HEK293 (cell line): ENCODE data around the gene SPATA2L.

Experiments used
- BCL11A ChIP-seq: fragments of 450-650 bp; formaldehyde crosslinking; IDR thresholded peaks from 2 replicates; pipeline ENCODE4 v1.5.1; 2016; ENCODE audit warnings: low read depth, missing biosample characterization, missing genetic modification characterization
- BCL6B ChIP-seq: fragments of 450-650 bp; formaldehyde crosslinking; IDR thresholded peaks from 2 replicates; pipeline ENCODE4 v1.5.1; 2017; ENCODE audit warnings: missing biosample characterization, missing genetic modification characterization
- EGR2 ChIP-seq: fragments of 450-650 bp; formaldehyde crosslinking; IDR thresholded peaks from 2 replicates; pipeline ENCODE4 v1.5.1; 2016; ENCODE audit warnings: low read depth, missing biosample characterization, missing genetic modification characterization
- HIC1 ChIP-seq: fragments of 450-650 bp; formaldehyde crosslinking; IDR thresholded peaks from 2 replicates; pipeline ENCODE4 v1.5.1; 2016; ENCODE audit warnings: missing biosample characterization, missing genetic modification characterization
- HOXD13 ChIP-seq: sonication (generic); formaldehyde crosslinking; IDR thresholded peaks from 2 replicates; pipeline ENCODE4 v1.8.0; 2022; ENCODE audit warnings: missing genetic modification reagents, borderline replicate concordance
- KLF1 ChIP-seq: fragments of 450-650 bp; formaldehyde crosslinking; IDR thresholded peaks from 2 replicates; pipeline ENCODE4 v1.5.1; 2016; ENCODE audit warnings: missing biosample characterization, missing genetic modification characterization
- KLF17 ChIP-seq: fragments of 450-650 bp; formaldehyde crosslinking; IDR thresholded peaks from 2 replicates; pipeline ENCODE4 v1.5.1; 2016; ENCODE audit warnings: missing biosample characterization, missing genetic modification characterization
- MYNN ChIP-seq: fragments of 450-650 bp; formaldehyde crosslinking; IDR thresholded peaks from 2 replicates; pipeline ENCODE4 v1.5.1; 2016; ENCODE audit warnings: missing biosample characterization, missing genetic modification characterization, borderline replicate concordance
- PRDM1 ChIP-seq: fragments of 450-650 bp; formaldehyde crosslinking; IDR thresholded peaks from 2 replicates; pipeline ENCODE4; 2016; ENCODE audit warnings: missing biosample characterization, missing genetic modification characterization
- SALL2 ChIP-seq: fragments of 450-650 bp; formaldehyde crosslinking; IDR thresholded peaks from 2 replicates; pipeline ENCODE4 v1.5.0; 2017; ENCODE audit warnings: missing biosample characterization, mild to moderate bottlenecking, missing genetic modification characterization, borderline replicate concordance
- YY1 ChIP-seq: fragments of 450-650 bp; formaldehyde crosslinking; IDR thresholded peaks from 2 replicates; pipeline ENCODE4 v1.5.1; 2018; ENCODE audit warnings: missing biosample characterization, missing genetic modification characterization
- ZFP37 ChIP-seq: fragments of 450-650 bp; formaldehyde crosslinking; IDR thresholded peaks from 2 replicates; pipeline ENCODE4 v1.5.1; 2016; ENCODE audit warnings: missing biosample characterization, missing genetic modification characterization
- ZNF114 ChIP-seq: fragments of 450-650 bp; formaldehyde crosslinking; IDR thresholded peaks from 2 replicates; pipeline ENCODE4 v1.5.0; 2017; ENCODE audit warnings: missing biosample characterization, missing genetic modification characterization
- ZNF146 ChIP-seq: fragments of 450-650 bp; formaldehyde crosslinking; IDR thresholded peaks from 2 replicates; pipeline ENCODE4 v1.5.1; 2016; ENCODE audit warnings: missing biosample characterization, missing genetic modification characterization
- ZNF184 ChIP-seq: fragments of 450-650 bp; IDR thresholded peaks from 2 replicates; pipeline ENCODE4 v1.5.1; 2018; ENCODE audit warnings: missing biosample characterization, mild to moderate bottlenecking, missing genetic modification characterization
- ZNF2 ChIP-seq: fragments of 450-650 bp; formaldehyde crosslinking; IDR thresholded peaks from 2 replicates; pipeline ENCODE4 v1.5.1; 2016; ENCODE audit warnings: missing biosample characterization, missing genetic modification characterization
- ZNF211 ChIP-seq: fragments of 450-650 bp; formaldehyde crosslinking; IDR thresholded peaks from 2 replicates; pipeline ENCODE4 v1.5.1; 2016; ENCODE audit warnings: low read depth, missing biosample characterization, missing genetic modification characterization
- ZNF223 ChIP-seq: fragments of 450-650 bp; formaldehyde crosslinking; IDR thresholded peaks from 2 replicates; pipeline ENCODE4 v1.5.1; 2016; ENCODE audit warnings: missing biosample characterization, missing genetic modification characterization
- ZNF248 ChIP-seq: fragments of 450-650 bp; formaldehyde crosslinking; IDR thresholded peaks from 2 replicates; pipeline ENCODE4 v1.5.1; 2017; ENCODE audit warnings: missing biosample characterization, missing genetic modification characterization
- ZNF26 ChIP-seq: fragments of 450-650 bp; formaldehyde crosslinking; IDR thresholded peaks from 2 replicates; pipeline ENCODE4 v1.5.1; 2016; ENCODE audit warnings: missing biosample characterization, missing genetic modification characterization
- ZNF404 ChIP-seq: fragments of 450-650 bp; formaldehyde crosslinking; IDR thresholded peaks from 2 replicates; pipeline ENCODE4 v1.5.1; 2017; ENCODE audit warnings: missing biosample characterization, missing genetic modification characterization
- ZNF423 ChIP-seq: fragments of 450-650 bp; formaldehyde crosslinking; IDR thresholded peaks from 2 replicates; pipeline ENCODE4 v1.5.1; 2016; ENCODE audit warnings: missing biosample characterization, missing genetic modification characterization
- ZNF433 ChIP-seq: fragments of 450-650 bp; formaldehyde crosslinking; IDR thresholded peaks from 2 replicates; pipeline ENCODE4 v1.5.1; 2016; ENCODE audit warnings: missing biosample characterization, missing genetic modification characterization, low read depth
- ZNF48 ChIP-seq: fragments of 450-650 bp; formaldehyde crosslinking; IDR thresholded peaks from 2 replicates; pipeline ENCODE4 v1.5.1; 2016; ENCODE audit warnings: missing biosample characterization, missing genetic modification characterization
- ZNF521 ChIP-seq: fragments of 450-650 bp; formaldehyde crosslinking; IDR thresholded peaks from 2 replicates; pipeline ENCODE4 v1.5.1; 2017; ENCODE audit warnings: missing biosample characterization, mild to moderate bottlenecking, missing genetic modification characterization
- ZNF530 ChIP-seq: fragments of 450-650 bp; formaldehyde crosslinking; IDR thresholded peaks from 2 replicates; pipeline ENCODE4 v1.5.1; 2016; ENCODE audit warnings: low read depth, missing biosample characterization, missing genetic modification characterization
- ZNF580 ChIP-seq: fragments of 450-650 bp; formaldehyde crosslinking; IDR thresholded peaks from 2 replicates; pipeline ENCODE4 v1.5.1; 2016; ENCODE audit warnings: missing biosample characterization, missing genetic modification characterization
- ZNF600 ChIP-seq: fragments of 450-650 bp; formaldehyde crosslinking; IDR thresholded peaks from 2 replicates; pipeline ENCODE4 v1.5.1; 2016; ENCODE audit warnings: missing biosample characterization, missing genetic modification characterization
- ZNF645 ChIP-seq: fragments of 450-650 bp; formaldehyde crosslinking; IDR thresholded peaks from 2 replicates; pipeline ENCODE4; 2016; ENCODE audit warnings: missing biosample characterization, missing genetic modification characterization
- ZNF701 ChIP-seq: fragments of 450-650 bp; formaldehyde crosslinking; IDR thresholded peaks from 2 replicates; pipeline ENCODE4 v1.5.1; 2016; ENCODE audit warnings: missing biosample characterization, missing genetic modification characterization
- ZNF76 ChIP-seq: fragments of 450-650 bp; formaldehyde crosslinking; IDR thresholded peaks from 2 replicates; pipeline ENCODE4; 2016; ENCODE audit warnings: low read depth, missing biosample characterization, missing genetic modification characterization, borderline replicate concordance
- ZNF777 ChIP-seq: fragments of 450-650 bp; formaldehyde crosslinking; IDR thresholded peaks from 2 replicates; pipeline ENCODE4 v1.5.1; 2017; ENCODE audit warnings: missing biosample characterization, missing genetic modification characterization, borderline replicate concordance
- ZNF792 ChIP-seq: fragments of 450-650 bp; formaldehyde crosslinking; IDR thresholded peaks from 2 replicates; pipeline ENCODE4 v1.5.1; 2016; ENCODE audit warnings: missing biosample characterization, missing genetic modification characterization
- ZNF843 ChIP-seq: fragments of 450-650 bp; formaldehyde crosslinking; IDR thresholded peaks from 2 replicates; pipeline ENCODE4 v1.5.1; 2016; ENCODE audit warnings: missing biosample characterization, missing genetic modification characterization
- ZSCAN16 ChIP-seq: fragments of 450-650 bp; formaldehyde crosslinking; IDR thresholded peaks from 2 replicates; pipeline ENCODE4 v1.5.1; 2016; ENCODE audit warnings: missing biosample characterization, missing genetic modification characterization

The SPATA2L gene

GRCh38 chr16:89700100-89700648, 1.3 kb downstream of the SPATA2L start (continued):
- TF ChIP-seq ZNF530, result no peak
- peak; percentile 87 for TF ChIP-seq HIC1 (tag by site-specific recombination)
- TF ChIP-seq ZNF26 (tag by site-specific recombination), result no peak
- TF ChIP-seq BCL11A (tag by site-specific recombination), result peak; percentile 84; the same call in 1 of the 2 replicates
- TF ChIP-seq ZNF645 (tag by site-specific recombination), result no peak
- TF ChIP-seq ZNF433 (tag by site-specific recombination), result no peak
- no peak for TF ChIP-seq ZNF223 (tag by site-specific recombination)
- TF ChIP-seq KLF1, result peak; percentile 86
- no peak for TF ChIP-seq YY1 (tag by site-specific recombination)
- no peak for TF ChIP-seq SALL2
- no peak for TF ChIP-seq ZNF404 (tag by site-specific recombination)
- TF ChIP-seq ZNF184 (tag by site-specific recombination), result no peak
- TF ChIP-seq ZNF423, result 0 out of 2 replicates have a peak, but pooled peaks have one; percentile 43
- TF ChIP-seq ZSCAN16, result no peak
- TF ChIP-seq KLF17, result peak; percentile 94
- TF ChIP-seq ZNF211, result no peak
- TF ChIP-seq ZNF843 (tag by site-specific recombination), result peak; percentile 79
- TF ChIP-seq ZNF701 (tag by site-specific recombination), result no peak
- peak; percentile 82 for TF ChIP-seq PRDM1 (tag by site-specific recombination)
- TF ChIP-seq ZNF114, result no peak
- no peak for TF ChIP-seq BCL6B
- no peak for TF ChIP-seq ZNF777 (tag by site-specific recombination)
- TF ChIP-seq ZNF48 (tag by site-specific recombination), result no peak
- no peak for TF ChIP-seq HOXD13 (CRISPR knock-in tag)
- 0 out of 2 replicates have a peak, but pooled peaks have one; percentile 31 for TF ChIP-seq ZNF580 (tag by site-specific recombination)
- TF ChIP-seq ZNF146 (tag by site-specific recombination), result no peak
- no peak for TF ChIP-seq ZNF792 (tag by site-specific recombination)
- TF ChIP-seq EGR2, result peak; percentile 91
- no peak for TF ChIP-seq ZFP37
- TF ChIP-seq ZNF2 (tag by site-specific recombination), result peak; percentile 49; the same call in 1 of the 2 replicates
- peak; percentile 74; the same call in 1 of the 2 replicates for TF ChIP-seq ZNF76 (tag by site-specific recombination)
- TF ChIP-seq ZNF600, result 0 out of 2 replicates have a peak, but pooled peaks have one; percentile 51
- peak; percentile 82 for TF ChIP-seq MYNN
- TF ChIP-seq ZNF248 (tag by site-specific recombination), result no peak
- no peak for TF ChIP-seq ZNF521 (tag by site-specific recombination)
